Measurements from ENCODE around the gene APOA4. TPM values are rescaled to one million over a fixed set of nuclear protein-coding genes. Genes with fewer than 3 reads are reported as not detected.

Gene APOA4
- total and polyA plus RNA-seq, 9 of the 15 experiments (the other 6 are each of a cell fraction or from before 2014, with no cell fraction given): 0.07 TPM; not detected in 8

- no peak for TF ChIP-seq TAF9B (IDR thresholded peaks at IDR 0.05; ENCODE audit: partially characterized antibody)
- TF ChIP-seq RBM25 (IDR thresholded peaks at IDR 0.05; ENCODE audit: low read depth, low read length, severe bottlenecking): no peak
- TF ChIP-seq TAL1 (IDR thresholded peaks at IDR 0.05): no peak
- no peak for TF ChIP-seq RFX5 (IDR thresholded peaks at IDR 0.05; ENCODE audit: low read depth, low read length)
- TF ChIP-seq SETDB1 (IDR thresholded peaks at IDR 0.05; ENCODE audit: low read length): no peak
- TF ChIP-seq, protein P1, sequence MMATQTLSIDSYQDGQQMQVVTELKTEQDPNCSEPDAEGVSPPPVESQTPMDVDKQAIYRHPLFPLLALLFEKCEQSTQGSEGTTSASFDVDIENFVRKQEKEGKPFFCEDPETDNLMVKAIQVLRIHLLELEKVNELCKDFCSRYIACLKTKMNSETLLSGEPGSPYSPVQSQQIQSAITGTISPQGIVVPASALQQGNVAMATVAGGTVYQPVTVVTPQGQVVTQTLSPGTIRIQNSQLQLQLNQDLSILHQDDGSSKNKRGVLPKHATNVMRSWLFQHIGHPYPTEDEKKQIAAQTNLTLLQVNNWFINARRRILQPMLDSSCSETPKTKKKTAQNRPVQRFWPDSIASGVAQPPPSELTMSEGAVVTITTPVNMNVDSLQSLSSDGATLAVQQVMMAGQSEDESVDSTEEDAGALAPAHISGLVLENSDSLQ (IDR thresholded peaks at IDR 0.05): no peak
- no peak for TF ChIP-seq EGR1 (conservative IDR thresholded peaks at IDR 0.05)
Observed at GRCh38 chr11:116833491-116833815, 10.3 kb upstream of the APOA4 start (continued).

GRCh38 chr11:116832350-116833290 is 9.5 kb upstream of the APOA4 start:
- Histone ChIP-seq H3K27ac (ENCODE audit: extremely low read depth, low read depth, low read length) (no peak overlapping the region), H3K9ac (ENCODE audit: insufficient read depth in 1 of 2, low read depth in 2 of 2, low read length in 2 of 2) (no peak overlapping the region), H3K27me3 (ENCODE audit: control insufficient read depth in 2 of 2, insufficient read depth in 2 of 2, low read length in 2 of 2) (peaks cover 0 to 7% of the 10 kb centered on the region in 2 experiments; a peak in 2 of 5 replicates), H3K4me1 (replicated peaks in 1 of 2; ENCODE audit: control insufficient read depth in 2 of 2, insufficient read depth in 2 of 2, low read length in 2 of 2) (peaks cover 6 to 36% of the 10 kb centered on the region in 2 experiments; a peak in 3 of 5 replicates), H3K4me2 (ENCODE audit: insufficient read depth, low read length) (no peak overlapping the region), H3K4me3 (no peak overlapping the region), H3K9me3 (replicated peaks; ENCODE audit: control insufficient read depth, insufficient read depth, low read depth, low read length) (no peaks in the 10 kb centered on the region), H4K20me1 (replicated peaks; ENCODE audit: control insufficient read depth, insufficient read depth, low read length) (no peaks in the 10 kb centered on the region), H3K36me3 (ENCODE audit: control insufficient read depth, insufficient read depth, low read length) (no peaks in the 10 kb centered on the region), H3K9me1 (ENCODE audit: control insufficient read depth, insufficient read depth, low read length) (no peaks in the 10 kb centered on the region), H3K79me2 (ENCODE audit: control insufficient read depth, insufficient read depth, low read length) (no peaks in the 10 kb centered on the region), H2AFZ (ENCODE audit: low read depth, low read length) (no peak overlapping the region)
- CTCF ChIA-PET (ENCODE audit: low intra/inter-chr PET ratio): no interaction called here
- TF ChIP-seq YY1 (IDR thresholded peaks at IDR 0.05; ENCODE audit: borderline replicate concordance in 1 of 3, control insufficient read depth in 1 of 3, extremely low read depth in 1 of 3, insufficient read depth in 3 of 3, insufficient read length in 1 of 3, insufficient replicate concordance in 2 of 3, low read depth in 1 of 3, low read length in 2 of 3) (no peak), CREM (IDR thresholded peaks at IDR 0.05; ENCODE audit: low read depth) (peak; percentile 16; the same call in 1 of the 2 replicates), CEBPB (tag; IDR thresholded peaks at IDR 0.05) (peak; percentile 41; the same call in 1 of the 2 replicates), NR2C1 (IDR thresholded peaks at IDR 0.05) (no peak), NR2C1 (tag; IDR thresholded peaks at IDR 0.05) (peak; percentile 42; the same call in 1 of the 2 replicates)
- DNase-seq (ENCODE audit: extremely low read depth in 1 of 4, low spot score in 3 of 4) (no peak), FAIRE-seq (no peak), ATAC-seq (no peak)
- POLR2A ChIA-PET: no interaction called here
- no TSS peak for BruUV-seq (replicated peaks)
- in situ Hi-C loops (cut with MboI): no loop called here
- intact Hi-C loops (cut with micrococcal nuclease): loop anchor here (10.0 kb wide), 1 partner anchor 98 kb away; no protein-coding TSS in a partner anchor
- 13% methylated on average over 12 of the region's 13 CpGs for WGBS (ENCODE audit: insufficient coverage, low coverage, missing lambda C conversion rate)
